SU-DHL-6 (cell line): ENCODE results near the gene LZTR1.

Experiments used
- H2AFZ ChIP-seq: fragments of 200-600 bp; sonication (generic); 2 replicates; pipeline ENCODE4 v1.6.1; 2014; ENCODE audit warnings: low read depth, mild to moderate bottlenecking, moderate library complexity, mixed read lengths, antibody characterized with exemption, low read length; ENCODE audit not compliant: severe bottlenecking
- H3F3A ChIP-seq: fragments of 200-600 bp; shearing (Covaris generic); 2 replicates; pipeline ENCODE4 v1.6.0; 2016; ENCODE audit warnings: antibody characterized with exemption, mild to moderate bottlenecking; ENCODE audit not compliant: insufficient read depth
- H3K27ac ChIP-seq: fragments of 200-600 bp; sonication (generic); 2 replicates; pipeline ENCODE4 v1.5.1; 2016; ENCODE audit warnings: low read depth, mild to moderate bottlenecking, low read length, moderate library complexity, mixed read lengths
- H3K27me3 ChIP-seq: fragments of 200-600 bp; sonication (generic), shearing (Covaris generic); 2 replicates; pipeline ENCODE4 v1.6.0; 2014; ENCODE audit warnings: mild to moderate bottlenecking, low read length
- H3K36me3 ChIP-seq: fragments of 200-600 bp; sonication (generic); 2 replicates; pipeline ENCODE4 v1.6.1; 2014; ENCODE audit warnings: mild to moderate bottlenecking, low read length, mixed read lengths
- H3K4me2 ChIP-seq: fragments of 300-600, 200-600 bp; shearing (Covaris generic), sonication (generic); 2 replicates; pipeline ENCODE4 v1.6.0; 2014; ENCODE audit warnings: low read length, low read depth, mild to moderate bottlenecking; ENCODE audit not compliant: poor library complexity, severe bottlenecking
- H3K4me3 ChIP-seq: fragments of 200-600 bp; sonication (generic); 2 replicates; pipeline ENCODE4 v1.5.1; 2014; ENCODE audit warnings: antibody characterized with exemption, low read length, mild to moderate bottlenecking, mixed read lengths; ENCODE audit not compliant: insufficient read depth, poor library complexity, severe bottlenecking
- H3K79me2 ChIP-seq: fragments of 200-600 bp; sonication (generic); 2 replicates; pipeline ENCODE4 v1.6.1; 2014; ENCODE audit warnings: mild to moderate bottlenecking, low read length, moderate library complexity; ENCODE audit not compliant: insufficient read depth
- H3K9ac ChIP-seq: fragments of 200-600 bp; sonication (generic); 2 replicates; pipeline ENCODE4 v1.7.0; 2014; ENCODE audit warnings: mild to moderate bottlenecking, low read length
- H3K9me2 ChIP-seq: fragments of 200-600 bp; sonication (generic); replicated peaks from 2 replicates; pipeline ENCODE4 v1.6.1; 2014; ENCODE audit warnings: low read length; ENCODE audit not compliant: insufficient read depth
- H3K9me3 ChIP-seq: fragments of 200-600 bp; sonication (generic); 2 replicates; pipeline ENCODE4 v1.6.1; 2014; ENCODE audit warnings: low read length, mixed read lengths; ENCODE audit not compliant: insufficient read depth
- H4K20me1 ChIP-seq: fragments of 200-600 bp; sonication (generic); 2 replicates; pipeline ENCODE4 v1.6.1; 2014; ENCODE audit warnings: low read depth, mild to moderate bottlenecking, antibody characterized with exemption, low read length, moderate library complexity, mixed read lengths
- CTCF ChIP-seq: fragments of 200-600 bp; sonication (generic); IDR thresholded peaks from one replicate; pipeline ENCODE4 v1.5.1; 2017; ENCODE audit warnings: antibody characterized with exemption, mild to moderate bottlenecking, low read length, moderate library complexity; ENCODE audit not compliant: insufficient read depth, poor library complexity, severe bottlenecking
- EZH2phosphoT487 ChIP-seq: fragments of 200-600 bp; sonication (generic), shearing (Covaris generic); conservative IDR thresholded peaks from 2 replicates; pipeline ENCODE4 v1.6.1; 2018; ENCODE audit warnings: mild to moderate bottlenecking, antibody characterized with exemption, low read length, moderate library complexity, mixed read lengths

Gene LZTR1

GRCh38 chr22:21028277-21029251 is 46.5 kb downstream of the LZTR1 start:
- Histone ChIP-seq H2AFZ (no peak overlapping the region), H3K4me2 (no peak overlapping the region), H3K9me3 (no peaks in the 10 kb centered on the region), H3K4me3 (no peak overlapping the region), H3K36me3 (no peaks in the 10 kb centered on the region), H3F3A (no peaks in the 10 kb centered on the region), H3K9me2 (no peaks in the 10 kb centered on the region), H4K20me1 (no peaks in the 10 kb centered on the region), H3K27me3 (no peaks in the 10 kb centered on the region), H3K79me2 (no peaks in the 10 kb centered on the region), H3K9ac (no peak overlapping the region), H3K27ac (no peak overlapping the region)
- TF ChIP-seq EZH2phosphoT487 (no peak), CTCF (no peak)

DNA sequence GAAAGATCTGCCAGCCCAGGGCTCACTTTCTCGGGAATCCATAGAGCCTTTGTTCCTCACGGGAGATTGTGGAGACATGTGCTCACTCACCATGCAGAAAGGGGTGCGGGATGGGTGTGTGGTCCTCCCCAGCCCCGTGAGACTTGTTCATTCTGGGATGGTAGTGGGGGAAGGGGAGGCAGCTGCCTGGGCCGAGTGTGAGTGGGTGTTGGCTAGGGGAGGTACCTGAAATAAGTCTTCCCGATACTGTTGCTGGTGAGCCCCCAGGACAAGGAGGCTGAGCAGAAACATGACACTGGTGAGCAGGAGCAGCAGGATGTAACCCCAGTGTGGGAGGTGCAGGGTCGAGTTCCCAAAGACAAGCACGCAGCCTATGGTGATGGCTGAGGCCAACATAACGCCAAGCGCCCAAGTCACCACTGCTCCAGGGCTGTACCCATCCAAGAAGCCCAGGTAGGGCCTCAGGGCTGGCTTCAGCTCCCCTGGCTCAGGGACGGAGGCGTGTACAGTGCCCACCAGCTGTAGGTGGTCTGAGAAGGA is 47.5 kb downstream of the LZTR1 start:
- Histone ChIP-seq H3F3A (no peaks in the 10 kb centered on the region), H3K4me3 (no peak overlapping the region), H3K9me2 (no peaks in the 10 kb centered on the region), H3K27me3 (no peaks in the 10 kb centered on the region), H3K4me2 (no peak overlapping the region), H2AFZ (no peak overlapping the region), H4K20me1 (no peaks in the 10 kb centered on the region), H3K36me3 (no peaks in the 10 kb centered on the region), H3K9me3 (no peaks in the 10 kb centered on the region), H3K9ac (no peak overlapping the region), H3K79me2 (no peaks in the 10 kb centered on the region), H3K27ac (no peak overlapping the region)
- TF ChIP-seq CTCF (no peak), EZH2phosphoT487 (no peak)

GRCh38 chr22:21030032-21030431 is 47.9 kb downstream of the LZTR1 start:
- no peaks in the 10 kb centered on the region for H3K9me2 ChIP-seq
- H2AFZ ChIP-seq, result no peak overlapping the region
- no peak overlapping the region for H3K27ac ChIP-seq
- TF ChIP-seq CTCF (no peak), EZH2phosphoT487 (no peak)
- no peaks in the 10 kb centered on the region for H3K36me3 ChIP-seq
- H3K4me2 ChIP-seq, result no peak overlapping the region
- no peaks in the 10 kb centered on the region for H3K27me3 ChIP-seq
- H3K9me3 ChIP-seq, result no peaks in the 10 kb centered on the region
- no peaks in the 10 kb centered on the region for H3F3A ChIP-seq
- no peak overlapping the region for H3K9ac ChIP-seq
- no peaks in the 10 kb centered on the region for H4K20me1 ChIP-seq
- H3K4me3 ChIP-seq, result no peak overlapping the region
- no peaks in the 10 kb centered on the region for H3K79me2 ChIP-seq
